T1000 (cell line): ENCODE data around the gene WNT11.

Experiments
- DNase-seq: peaks from one replicate; lab custom pipeline; 2025; ENCODE audit warnings: mixed read lengths; lab: John Stamatoyannopoulos, UW

The WNT11 gene

GRCh38 chr11:76174330-76174729 is 32.0 kb downstream of the WNT11 start:
- DNase-seq: no peak

DNA sequence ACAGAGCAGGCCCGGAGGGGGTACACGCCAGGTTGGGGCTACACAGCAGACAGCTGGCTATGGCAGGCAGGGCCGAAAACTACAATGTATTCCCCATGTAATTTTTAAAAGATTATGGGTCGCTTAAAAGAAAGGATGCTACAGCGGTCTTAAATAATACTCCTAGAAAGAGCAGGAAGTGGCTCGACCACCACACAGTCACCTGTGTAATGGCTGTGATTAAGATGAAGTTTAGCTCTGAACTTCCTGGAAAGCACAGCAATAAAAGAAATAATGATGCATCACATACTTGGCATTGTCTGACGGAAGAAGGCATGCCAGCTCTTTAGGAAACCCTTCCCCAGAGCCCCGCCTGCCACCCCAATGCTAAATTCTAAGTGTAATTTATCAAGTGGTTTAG is 32.6 kb downstream of the WNT11 start:
- DNase-seq: no peak

- no peak for DNase-seq
Observed at GRCh38 chr11:76172583-76172982, 33.7 kb downstream of the WNT11 start.

GRCh38 chr11:76170468-76170867 is 35.8 kb downstream of the WNT11 start:
- no peak for DNase-seq

GRCh38 chr11:76169473-76169896 is 36.8 kb downstream of the WNT11 start:
- no peak for DNase-seq

DNA sequence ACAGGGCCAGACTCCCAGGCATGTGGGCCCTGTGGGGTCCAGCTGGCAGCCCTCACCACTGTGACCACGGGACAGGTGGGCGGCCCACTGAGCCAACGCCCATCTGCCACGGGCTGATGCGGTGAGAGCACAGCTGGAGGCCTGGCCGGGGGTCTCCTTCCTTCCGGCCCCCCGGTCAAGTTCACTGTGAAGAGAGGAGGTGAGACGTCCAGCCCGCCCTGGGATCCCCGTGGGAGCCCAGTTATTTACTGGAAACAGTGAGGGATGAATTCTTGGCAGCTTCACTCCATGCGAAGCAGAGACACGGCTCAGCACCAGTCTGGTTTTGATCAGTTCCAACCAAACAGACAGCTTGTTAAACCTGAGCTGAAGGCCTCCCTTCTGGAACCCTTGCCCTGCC is 38.7 kb downstream of the WNT11 start:
- no peak for DNase-seq

DNA sequence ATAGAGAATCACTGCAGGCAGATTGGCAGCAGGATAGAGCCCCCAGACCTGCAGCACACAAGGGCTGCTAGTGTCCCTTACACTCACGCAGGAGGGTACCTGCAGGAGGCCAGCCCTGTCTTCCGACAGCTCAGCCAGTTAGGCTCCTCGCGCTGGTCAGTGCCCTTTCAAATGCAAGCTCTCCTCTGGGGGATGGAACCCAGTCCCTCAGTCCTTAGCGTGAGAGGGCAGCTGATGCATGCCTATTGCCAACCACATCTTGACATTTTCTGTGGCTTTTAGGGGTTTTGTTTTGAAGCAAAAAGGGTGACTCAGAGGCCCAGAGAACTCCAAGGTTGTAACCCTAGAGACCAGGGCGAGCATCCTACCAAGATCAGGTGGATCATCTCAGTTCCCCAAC is 40.0 kb downstream of the WNT11 start:
- no peak for DNase-seq

- DNase-seq: no peak
Observed at GRCh38 chr11:76164861-76165751, 41.2 kb downstream of the WNT11 start.

GRCh38 chr11:76164081-76164480 is 42.2 kb downstream of the WNT11 start:
- no peak for DNase-seq

DNA sequence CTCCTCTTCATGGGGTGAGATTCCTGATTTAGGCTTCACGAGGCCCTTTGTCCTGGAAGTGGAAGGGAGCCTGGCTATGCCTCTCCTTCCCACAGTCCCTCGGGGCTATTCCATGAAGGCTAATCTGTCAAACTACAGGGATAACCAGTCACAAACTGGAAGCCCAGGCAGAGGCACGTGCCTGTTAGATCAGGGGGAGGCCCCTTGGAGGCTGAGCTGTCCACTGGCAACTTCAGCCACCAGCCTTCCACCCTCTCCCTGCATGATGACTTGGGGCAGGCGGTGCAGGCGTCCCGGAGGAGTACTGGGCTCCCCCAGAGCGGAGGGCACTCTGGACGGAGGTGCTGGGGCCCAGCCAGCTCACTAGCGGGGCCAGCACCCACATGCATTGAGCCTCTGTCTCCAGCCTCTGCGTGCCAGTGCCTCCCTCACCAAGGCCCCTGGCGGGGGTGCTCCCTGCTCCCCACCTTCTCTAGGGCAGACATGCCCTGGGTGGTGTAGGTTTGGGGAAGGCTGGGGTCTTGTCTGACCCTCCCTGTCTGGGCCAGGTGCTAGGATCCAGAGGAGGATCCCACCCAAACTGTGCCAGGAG is 42.9 kb downstream of the WNT11 start:
- DNase-seq: no peak

GRCh38 chr11:76162336-76163288 is 43.7 kb downstream of the WNT11 start:
- DNase-seq: no peak

- no peak for DNase-seq
Observed at GRCh38 chr11:76161261-76161961, 44.9 kb downstream of the WNT11 start.

GRCh38 chr11:76160856-76161255 is 45.4 kb downstream of the WNT11 start:
- no peak for DNase-seq

DNA sequence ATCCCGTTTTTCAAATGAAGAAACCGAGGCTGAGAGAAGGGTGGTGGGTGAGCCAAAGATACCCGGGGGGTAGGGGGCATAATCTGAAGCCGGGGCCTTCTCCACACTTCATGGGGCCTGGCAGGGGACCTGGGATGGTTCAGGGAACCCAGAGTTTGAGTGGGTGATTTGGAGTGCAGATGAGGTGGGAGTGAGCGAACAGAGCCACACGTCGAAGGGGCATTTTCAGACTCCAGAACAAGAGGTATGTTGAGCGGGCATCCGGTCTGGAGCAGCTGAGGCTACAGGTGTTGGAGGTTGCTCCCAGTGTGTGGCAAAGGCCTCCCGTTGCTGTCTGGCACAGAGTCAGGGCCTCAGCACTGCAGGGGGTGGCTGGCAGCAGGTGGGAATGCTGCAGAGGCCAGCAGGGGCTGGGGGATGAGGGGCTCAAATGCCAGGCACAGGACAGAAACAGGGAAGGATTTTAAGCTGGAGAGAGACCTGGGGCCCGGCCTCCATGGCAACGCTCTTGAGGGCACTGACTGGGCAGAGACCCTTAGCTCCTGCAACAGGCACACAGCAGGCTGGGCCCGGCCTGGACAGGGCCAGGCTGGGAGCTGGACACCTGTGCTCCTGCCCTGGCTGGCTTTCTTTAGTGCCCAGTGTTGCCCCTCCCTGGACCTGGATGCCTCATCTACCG is 46.2 kb downstream of the WNT11 start:
- no peak for DNase-seq

DNA sequence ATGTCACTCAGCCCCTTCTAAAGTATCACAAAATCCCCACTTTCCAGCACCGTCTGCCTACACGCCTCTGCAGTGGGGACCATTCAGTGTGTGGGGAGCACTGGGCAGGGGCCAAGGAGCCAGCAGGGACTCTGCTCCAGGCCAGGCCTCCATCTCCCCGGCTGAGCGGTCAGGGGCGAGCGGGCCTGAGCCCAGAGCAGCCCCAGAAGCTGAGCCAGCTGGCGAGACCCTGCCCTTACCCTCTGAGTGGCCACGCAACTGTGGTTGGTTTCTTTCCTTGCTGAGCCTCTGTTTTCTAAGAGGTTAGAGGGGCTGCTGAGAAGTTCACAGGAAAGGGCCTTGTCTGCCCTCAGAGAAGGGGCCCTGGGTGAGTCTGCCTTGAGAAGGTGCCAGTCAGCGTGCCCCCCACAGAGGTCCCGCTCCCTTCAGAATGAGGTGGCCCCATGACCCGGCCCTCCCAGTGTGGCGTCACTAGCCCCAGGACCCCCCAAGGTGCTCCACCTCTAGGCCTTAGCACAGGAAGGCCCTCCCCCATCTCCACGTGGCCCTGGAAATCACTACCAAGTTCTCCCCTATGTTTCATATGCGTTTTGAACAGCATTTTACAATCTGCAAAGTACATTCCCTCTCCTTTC is 46.9 kb downstream of the WNT11 start:
- DNase-seq: no peak

- DNase-seq: no peak
Observed at GRCh38 chr11:76158394-76159302, 47.7 kb downstream of the WNT11 start.

DNA sequence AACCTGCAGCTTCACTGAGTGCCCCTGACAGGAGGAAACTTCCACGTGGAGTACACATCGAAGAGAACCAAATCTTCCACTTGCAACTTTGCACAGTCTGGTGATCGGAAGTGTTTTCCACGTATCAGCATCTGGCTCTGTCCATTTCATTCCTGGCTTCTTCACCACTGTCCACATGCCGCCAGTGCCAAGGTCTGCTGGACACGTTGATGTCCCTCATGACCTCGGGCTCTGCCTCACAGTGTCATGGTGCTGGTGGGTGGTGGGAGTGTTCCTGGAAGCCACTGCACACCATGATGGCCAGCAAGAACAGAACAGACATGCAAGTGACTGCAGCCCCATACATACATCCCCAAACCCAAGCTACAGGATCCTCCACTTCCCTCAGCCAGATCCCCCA is 48.4 kb downstream of the WNT11 start:
- no peak for DNase-seq

DNA sequence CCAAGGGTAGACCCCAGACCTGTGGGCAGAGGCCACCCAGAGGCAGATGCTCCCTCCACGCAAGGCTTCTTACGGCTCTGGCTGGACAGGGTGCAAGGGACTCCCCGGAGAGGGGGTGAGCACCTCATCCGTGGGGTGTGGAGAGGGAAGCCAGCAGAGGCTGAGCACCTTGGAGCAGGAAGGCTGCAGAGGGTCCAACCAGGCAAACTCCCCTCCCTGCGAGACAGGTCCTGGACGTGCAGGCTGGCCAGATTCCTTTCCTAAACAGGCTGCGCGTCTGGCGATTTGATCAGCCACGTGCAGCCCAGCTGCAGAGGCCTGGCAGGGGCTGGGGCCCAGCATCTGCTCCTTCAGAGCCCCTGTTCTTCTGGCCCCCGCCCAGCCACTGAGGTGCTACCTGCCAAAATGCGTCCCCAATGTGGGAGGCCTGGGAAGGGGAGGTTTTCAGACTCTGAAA is 49.3 kb downstream of the WNT11 start:
- no peak for DNase-seq

GRCh38 chr11:76155500-76156227 is 50.6 kb downstream of the WNT11 start:
- DNase-seq: no peak
